B cell (primary cell): Measurements from ENCODE around the gene PA2G4. TPM values are rescaled to one million over a fixed set of nuclear protein-coding genes. Genes with fewer than 3 reads are reported as not detected.

Experiments used
- ATAC-seq: fragments of 200-7000 bp; cut with Tn5 transposase; one replicate; pipeline ENCODE4 v1.10.0; 2021; ENCODE audit warnings: low read depth, mild to moderate bottlenecking, moderate number of reproducible peaks, moderate library complexity
- CTCF ChIA-PET: fragments of 350-600 bp; sonication (Branson Sonifier 250); formaldehyde crosslinking; loops from one replicate; lab custom pipeline; 2021; ENCODE audit warnings: antibody characterized with exemption, inconsistent platforms; lab: Charles Lee
- POLR2A ChIA-PET: fragments of 350-600 bp; sonication (Branson Sonifier 250); formaldehyde crosslinking; loops from one replicate; lab custom pipeline; 2021; ENCODE audit warnings: antibody characterized with exemption; lab: Charles Lee
- DNase-seq: peaks from one replicate; pipeline ENCODE4 v3.0.0; 2013
- H2AFZ ChIP-seq: 2 replicates; pipeline ENCODE4 v1.6.1; 2012; ENCODE audit warnings: mild to moderate bottlenecking, low read depth, low read length; ENCODE audit not compliant: insufficient read depth, poor library complexity, severe bottlenecking
- H3K27ac ChIP-seq, 2 donors: 1 replicate in 1 of 2; 2 replicates in 1 of 2; pipeline ENCODE4 v1.5.1; 2012 to 2013; ENCODE audit warnings: low read length in 2 of 2, mild to moderate bottlenecking in 2 of 2, moderate library complexity in 1 of 2
- H3K27me3 ChIP-seq, 4 experiments: fragments of 200-600 bp in 1 of 4; sonication (generic) in 1 of 4; replicated peaks in 1 of 4; 1 replicate in 2 of 4; 2 replicates in 2 of 4; pipeline versions ENCODE4 v1.6.1 to v1.7.0; 2013 to 2016; ENCODE audit warnings: low read length in 3 of 4, mild to moderate bottlenecking in 2 of 4, mixed read lengths in 1 of 4, moderate library complexity in 1 of 4; ENCODE audit not compliant: insufficient read depth in 4 of 4, control insufficient read depth in 3 of 4; ENCODE audit errors: control extremely low read depth in 1 of 4
- H3K36me3 ChIP-seq, 2 experiments: replicated peaks in 1 of 2; 1 replicate in 1 of 2; 2 replicates in 1 of 2; pipeline versions ENCODE4 v1.6.1 to v1.7.1; 2013; ENCODE audit warnings: low read length in 1 of 2; ENCODE audit not compliant: insufficient read depth in 2 of 2, control insufficient read depth in 1 of 2; ENCODE audit errors: control extremely low read depth in 1 of 2, extremely low read depth in 1 of 2
- H3K4me1 ChIP-seq, 2 donors: fragments of 200-600 bp in 1 of 2; sonication (generic) in 1 of 2; 1 replicate in 1 of 2; 2 replicates in 1 of 2; pipeline versions ENCODE4 v1.5.1 to v1.6.1; 2013 to 2017; ENCODE audit warnings: low read length in 2 of 2; ENCODE audit not compliant: control insufficient read depth in 2 of 2, insufficient read depth in 2 of 2
- H3K4me2 ChIP-seq: replicated peaks from 2 replicates; pipeline ENCODE3; 2012; ENCODE audit warnings: mild to moderate bottlenecking, low read depth, low read length; ENCODE audit not compliant: poor library complexity, severe bottlenecking
- H3K4me3 ChIP-seq, 5 experiments: fragments of 200-600 bp in 1 of 5; sonication (generic) in 1 of 5; 1 replicate in 3 of 5; 2 replicates in 2 of 5; pipeline versions ENCODE4 v1.5.1 to v1.7.0; 2011 to 2016; ENCODE audit warnings: low read length in 4 of 5, mild to moderate bottlenecking in 4 of 5, low read depth in 2 of 5, control low read depth in 1 of 5, moderate library complexity in 1 of 5; ENCODE audit not compliant: insufficient read depth in 1 of 5; ENCODE audit errors: control extremely low read depth in 1 of 5, extremely low read depth in 1 of 5
- H3K79me2 ChIP-seq: fragments of 200-600 bp; sonication (generic); one replicate; pipeline ENCODE4 v1.6.0; 2016; ENCODE audit warnings: low read length; ENCODE audit not compliant: control insufficient read depth, insufficient read depth
- H3K9ac ChIP-seq: fragments of 200-600 bp; sonication (generic); 2 replicates; pipeline ENCODE4 v1.6.1; 2017; ENCODE audit warnings: mild to moderate bottlenecking, low read length, moderate library complexity
- H3K9me3 ChIP-seq, 3 donors: one replicate each; pipeline versions ENCODE4 v1.6.1 to v1.7.1; 2013; ENCODE audit warnings: low read length in 2 of 3; ENCODE audit not compliant: control insufficient read depth in 2 of 3, insufficient read depth in 1 of 3; ENCODE audit errors: control extremely low read depth in 1 of 3
- H4K20me1 ChIP-seq: 2 replicates; pipeline ENCODE4 v1.6.0; 2012; ENCODE audit warnings: mild to moderate bottlenecking, low read length; ENCODE audit not compliant: insufficient read depth, control insufficient read depth, poor library complexity, severe bottlenecking
- H3K27ac Mint-ChIP-seq: one replicate; pipeline ENCODE4 v1.8.0; 2021; ENCODE audit warnings: mixed read lengths
- H3K27me3 Mint-ChIP-seq: one replicate; pipeline ENCODE4 v1.8.0; 2021; ENCODE audit warnings: mixed read lengths
- H3K4me1 Mint-ChIP-seq: one replicate; pipeline ENCODE4 v1.8.0; 2021; ENCODE audit warnings: mixed read lengths
- H3K4me3 Mint-ChIP-seq: one replicate; pipeline ENCODE4 v1.8.0; 2021; ENCODE audit warnings: mixed read lengths
- H3K9me3 Mint-ChIP-seq: one replicate; pipeline ENCODE4 v1.8.0; 2022; ENCODE audit warnings: mixed read lengths; ENCODE audit not compliant: insufficient read depth
- CTCF ChIP-seq: fragments of 200-600 bp; IDR thresholded peaks from one replicate; pipeline ENCODE4 v1.8.0; 2022; ENCODE audit warnings: antibody characterized with exemption, mild to moderate bottlenecking
- EZH2 ChIP-seq: IDR thresholded peaks from 2 replicates; pipeline ENCODE4 v1.6.1; 2012; ENCODE audit warnings: borderline replicate concordance, low read depth, mild to moderate bottlenecking, moderate library complexity, low read length; ENCODE audit not compliant: insufficient read depth, poor library complexity, severe bottlenecking
- WGBS: methylation state at CpG from one replicate; pipeline ENCODE4 v1.1.5; 2013; ENCODE audit warnings: missing lambda C conversion rate; ENCODE audit not compliant: insufficient coverage; 5-methylcytosine and 5-hydroxymethylcytosine counted together
- intact Hi-C: fragments of 100-400 bp; cut with micrococcal nuclease; formaldehyde crosslinking; loops from one replicate; pipeline ENCODE4 v1.10.0; 2022
- polyA plus RNA-seq: library from polyadenylated mRNA; depleted of rRNA; stranded (reverse); fragments of >200 nt; gene quantifications from 2 replicates; pipeline ENCODE4 v1.2.3, GENCODE V29; 2012
- total RNA-seq, 2 donors: library from RNA; stranded (reverse); fragments of 120-200 nt in 1 of 2; gene quantifications; 1 replicate in 1 of 2; 2 replicates in 1 of 2; pipeline versions ENCODE4 v1.2.3 to v1.2.4, GENCODE V29; 2013 to 2022

The PA2G4 gene
- total and polyA plus RNA-seq, 2 donors (not counting 1 experiment from before 2014, with no cell fraction given): 56.7 to 77.3 TPM

GRCh38 chr12:56134897-56135296 lies 30.5 kb downstream of the PA2G4 start:
- no peaks in the 10 kb centered on the region for H3K9me3 ChIP-seq
- DNase-seq (no peak), ATAC-seq (no peak)
- H3K4me2 ChIP-seq: no peak overlapping the region
- no CpG with 5 or more reads among the region's 6 CpGs for WGBS
- no peaks in the 10 kb centered on the region for H3K27me3 ChIP-seq
- Mint-ChIP-seq H3K9me3 (no peaks in the 10 kb centered on the region), H3K27me3 (no peaks in the 10 kb centered on the region), H3K4me1 (peaks cover 25% of the 10 kb centered on the region), H3K27ac (no peak overlapping the region), H3K4me3 (no peak overlapping the region)
- no peak for TF ChIP-seq EZH2
- TF ChIP-seq CTCF: no peak
- H3K4me3 ChIP-seq: no peak overlapping the region
- no peak overlapping the region for H2AFZ ChIP-seq
- no peak overlapping the region for H3K27ac ChIP-seq
- CTCF ChIA-PET: no interaction called here
- peaks cover 5 to 89% of the 10 kb centered on the region in 2 experiments for H3K36me3 ChIP-seq
- POLR2A ChIA-PET: no interaction called here
- intact Hi-C loops: no loop called here
- peaks cover 43% of the 10 kb centered on the region for H3K79me2 ChIP-seq
- H3K4me1 ChIP-seq: peaks cover 9 to 18% of the 10 kb centered on the region in 2 donors
- no peak overlapping the region for H3K9ac ChIP-seq
- H4K20me1 ChIP-seq: peaks cover 44% of the 10 kb centered on the region

- H3K27me3 ChIP-seq: no peaks in the 10 kb centered on the region
- no peaks in the 10 kb centered on the region for H3K9me3 Mint-ChIP-seq
- no peak for TF ChIP-seq CTCF
- no peak for TF ChIP-seq EZH2
- no peak overlapping the region for H3K27ac Mint-ChIP-seq
- no peak overlapping the region for H2AFZ ChIP-seq
- no peaks in the 10 kb centered on the region for H3K27me3 Mint-ChIP-seq
- no peak for ATAC-seq
- H3K9ac ChIP-seq: no peak overlapping the region
- H3K4me3 ChIP-seq: no peak overlapping the region
- WGBS: 97% methylated on average over 9 of the region's 14 CpGs
- peaks cover 25% of the 10 kb centered on the region for H4K20me1 ChIP-seq
- POLR2A ChIA-PET: interaction anchor here (1.1 kb wide), 1 partner anchor 25 kb away, joined by 3 read pairs; no protein-coding TSS in a partner anchor
- no peak overlapping the region for H3K27ac ChIP-seq
- intact Hi-C loops: no loop called here
- H3K4me1 Mint-ChIP-seq: peaks cover 7% of the 10 kb centered on the region
- CTCF ChIA-PET: interaction anchor here (2.9 kb wide), 1 partner anchor 52 kb away, joined by 8 read pairs; the partner anchor contains the start of gene SMARCC2
- H3K4me1 ChIP-seq: no peaks in the 10 kb centered on the region
- peaks cover 2 to 85% of the 10 kb centered on the region in 2 experiments for H3K36me3 ChIP-seq
- no peak for DNase-seq
- peaks cover 16% of the 10 kb centered on the region for H3K79me2 ChIP-seq
- H3K4me2 ChIP-seq: no peak overlapping the region
- H3K4me3 Mint-ChIP-seq: no peak overlapping the region
- no peaks in the 10 kb centered on the region for H3K9me3 ChIP-seq
Measured at GRCh38 chr12:56137853-56138571, 33.7 kb downstream of the PA2G4 start.
